Activated gamma-delta T cell treated with Interleukin-2 at 50 U/mL for 16 hours (primary cell): ENCODE results near the gene TRAF3IP1.
"Not testable (repeated sequence)": the region's sequence is repeated elsewhere in the genome, so short reads cannot be mapped to it uniquely, and the experiment has no call there.

Experiments used
- DNase-seq: peaks from one replicate; pipeline ENCODE4 v3.0.0-alpha.2; 2020

The TRAF3IP1 gene

GRCh38 chr2:238431456-238431855 lies 111.1 kb downstream of the TRAF3IP1 start:
- DNase-seq = no peak

GRCh38 chr2:238433300-238433915 lies 113.1 kb downstream of the TRAF3IP1 start:
- no peak for DNase-seq

DNA sequence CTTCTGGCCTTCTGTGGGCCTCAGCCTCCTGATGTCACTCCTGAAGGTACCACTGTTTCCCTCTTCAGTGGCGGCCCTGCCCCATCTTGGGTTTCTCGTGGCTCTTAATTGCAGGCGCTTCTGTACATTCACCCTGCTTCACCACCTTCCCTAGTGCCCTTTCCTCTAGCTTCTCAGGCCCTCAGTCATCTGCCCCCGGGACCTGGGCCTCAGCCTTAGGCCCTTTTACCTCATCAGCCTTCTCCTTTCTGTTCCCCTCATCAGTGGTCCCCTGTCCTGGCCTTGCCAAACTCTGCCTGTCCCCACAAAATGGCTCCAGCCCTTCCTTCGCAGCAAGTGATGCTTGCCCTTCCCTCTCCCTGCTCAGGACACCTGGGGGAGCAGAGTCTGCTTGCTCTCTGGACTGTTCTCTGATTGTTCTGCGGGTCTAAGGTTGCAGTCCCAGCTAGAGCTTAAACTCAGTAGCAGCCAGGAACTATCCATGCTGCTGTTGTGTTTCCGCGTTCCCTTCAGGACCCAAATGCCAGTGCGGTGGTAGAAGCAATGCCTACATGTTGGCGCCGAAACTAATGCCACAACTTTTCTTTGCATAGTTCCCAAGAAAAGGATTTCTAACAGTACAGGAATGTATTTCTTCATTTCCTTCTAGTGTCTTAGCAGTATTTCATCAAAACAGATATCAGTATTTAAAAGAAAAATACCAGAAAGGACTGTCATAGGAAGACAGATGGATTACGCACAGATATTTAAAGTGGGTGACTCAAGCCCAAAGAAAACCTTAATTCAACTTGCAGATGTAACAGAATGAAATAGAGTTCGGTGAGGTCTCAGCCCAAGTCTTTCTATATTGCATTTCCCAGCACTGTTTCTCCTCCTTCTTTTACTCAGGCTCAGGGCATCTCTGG lies 113.9 kb downstream of the TRAF3IP1 start:
- DNase-seq = no peak

DNA sequence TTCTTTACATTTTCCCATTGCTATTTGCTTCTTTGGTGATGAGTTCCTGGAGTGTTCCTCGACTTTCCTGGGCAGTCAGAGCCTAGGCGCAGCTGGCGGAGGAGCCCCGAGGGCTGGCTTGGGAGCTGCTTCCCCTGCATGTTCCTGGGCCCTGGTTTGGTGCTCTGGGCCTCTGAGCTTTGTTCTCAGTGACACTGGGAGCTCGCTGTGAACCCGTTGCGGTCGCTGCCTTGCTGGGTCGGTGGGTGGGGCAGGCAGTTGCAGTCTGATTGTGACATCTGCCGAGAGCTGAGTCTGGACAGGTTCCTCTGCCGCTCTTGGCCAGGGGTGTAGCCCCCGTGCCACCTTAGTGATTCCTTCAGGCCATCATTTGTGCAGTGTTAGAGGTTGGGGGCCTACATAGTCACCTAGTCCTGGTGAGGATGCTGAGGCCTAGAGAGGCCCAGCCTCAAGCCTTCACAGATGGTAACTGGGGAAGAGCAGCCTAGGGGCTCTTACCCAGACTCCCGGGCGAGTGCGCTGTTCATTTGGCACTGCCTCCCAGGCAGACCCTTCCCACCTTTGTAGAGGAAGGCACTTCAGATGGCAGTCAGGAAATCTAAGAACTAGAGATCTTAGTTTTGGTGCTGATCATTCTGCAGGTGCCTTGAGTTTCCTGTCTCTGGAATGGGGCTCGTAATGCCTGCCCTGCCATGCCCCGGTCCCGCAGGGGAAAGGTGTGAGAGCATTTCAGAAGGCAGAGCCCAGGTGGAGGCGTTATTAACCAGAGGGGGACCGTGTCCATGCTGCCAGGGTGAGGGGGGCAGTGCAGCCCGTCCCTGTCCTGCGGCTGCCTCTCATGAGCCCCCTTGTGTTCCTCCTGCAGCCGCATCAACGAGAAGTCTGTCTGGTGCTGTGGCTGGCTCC lies 114.8 kb downstream of the TRAF3IP1 start:
- DNase-seq = no peak

DNA sequence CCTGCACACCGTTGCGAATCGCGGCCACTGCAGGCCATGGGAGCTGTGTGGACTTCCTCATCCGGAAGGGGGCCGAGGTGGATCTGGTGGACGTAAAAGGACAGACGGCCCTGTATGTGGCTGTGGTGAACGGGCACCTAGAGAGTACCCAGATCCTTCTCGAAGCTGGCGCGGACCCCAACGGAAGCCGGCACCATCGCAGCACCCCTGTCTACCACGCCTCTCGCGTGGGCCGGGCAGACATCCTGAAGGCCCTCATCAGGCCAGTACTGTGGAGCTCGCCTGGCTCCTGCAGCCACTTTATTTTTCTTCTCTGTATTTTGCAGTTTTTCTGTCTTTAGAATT lies 115.4 kb downstream of the TRAF3IP1 start:
- no peak for DNase-seq

GRCh38 chr2:238438856-238439849 lies 118.8 kb downstream of the TRAF3IP1 start:
- DNase-seq = no peak

GRCh38 chr2:238439917-238440316 lies 119.6 kb downstream of the TRAF3IP1 start:
- DNase-seq = no peak

DNA sequence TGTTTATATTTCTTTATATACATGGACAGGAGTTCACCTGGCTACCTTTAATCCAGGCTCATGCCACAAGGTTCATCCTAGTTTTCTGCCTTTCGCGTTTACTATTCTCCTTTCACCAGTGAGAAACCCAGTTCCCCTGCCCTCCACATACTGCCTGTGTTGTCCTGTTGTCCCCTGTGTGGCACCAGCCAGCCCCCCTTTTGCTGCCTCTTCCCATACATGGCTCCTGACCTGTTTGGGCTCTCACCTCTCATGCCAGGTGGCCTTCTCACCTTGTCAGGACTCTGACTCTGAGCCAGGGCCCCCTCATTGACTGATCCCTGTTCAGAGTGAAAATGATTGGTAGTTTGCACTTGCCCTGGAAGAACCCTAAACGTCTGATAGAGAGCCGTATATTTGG lies 120.0 kb downstream of the TRAF3IP1 start:
- no peak for DNase-seq

GRCh38 chr2:238440767-238441166 lies 120.4 kb downstream of the TRAF3IP1 start:
- DNase-seq = no peak

DNA sequence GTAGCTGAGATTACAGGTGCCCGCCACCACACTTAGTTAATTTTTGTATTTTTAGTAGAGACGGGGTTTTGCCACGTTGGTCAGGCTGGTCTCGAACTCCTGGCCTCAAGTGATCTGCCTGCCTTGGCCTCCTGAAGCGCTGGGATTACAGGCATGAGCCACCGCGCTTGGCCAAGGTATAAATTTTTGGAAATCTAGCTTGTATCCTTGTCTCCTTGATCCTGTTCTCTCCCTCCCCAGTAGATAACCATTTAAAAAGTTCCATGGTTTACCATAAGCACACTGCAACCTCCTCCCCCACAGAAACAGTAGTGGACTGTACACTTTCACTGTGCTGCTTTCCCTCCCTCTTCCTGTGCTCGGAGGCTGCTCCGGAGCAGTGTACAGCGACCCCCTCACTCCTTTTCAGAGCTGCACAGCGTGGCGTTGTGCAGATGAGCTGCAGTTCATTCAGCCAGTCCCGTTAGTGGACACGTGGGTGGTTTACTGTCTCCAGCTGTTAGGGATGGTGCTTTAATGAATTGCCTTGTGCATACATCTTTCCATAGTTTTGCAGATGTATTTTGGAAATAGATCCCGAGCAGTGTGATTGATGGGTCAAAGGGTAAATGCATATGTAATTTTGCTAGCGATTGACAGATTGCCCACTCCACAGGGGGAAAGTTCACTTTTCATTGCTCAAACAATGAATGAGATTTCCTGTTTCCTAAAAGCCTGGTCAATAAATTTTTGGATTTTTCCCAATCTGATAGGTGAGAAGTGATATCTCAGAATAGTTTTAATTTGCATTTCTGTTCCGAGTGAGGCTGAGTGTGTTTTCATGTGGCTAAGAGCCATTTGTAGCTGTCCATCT lies 121.2 kb downstream of the TRAF3IP1 start:
- no peak for DNase-seq

GRCh38 chr2:238442257-238442656 lies 121.9 kb downstream of the TRAF3IP1 start:
- not testable (repeated sequence) for DNase-seq

- no peak for DNase-seq
Observed at GRCh38 chr2:238444242-238444641, 123.9 kb downstream of the TRAF3IP1 start.

- DNase-seq = no peak
Observed at GRCh38 chr2:238445409-238446190, 125.3 kb downstream of the TRAF3IP1 start.

DNA sequence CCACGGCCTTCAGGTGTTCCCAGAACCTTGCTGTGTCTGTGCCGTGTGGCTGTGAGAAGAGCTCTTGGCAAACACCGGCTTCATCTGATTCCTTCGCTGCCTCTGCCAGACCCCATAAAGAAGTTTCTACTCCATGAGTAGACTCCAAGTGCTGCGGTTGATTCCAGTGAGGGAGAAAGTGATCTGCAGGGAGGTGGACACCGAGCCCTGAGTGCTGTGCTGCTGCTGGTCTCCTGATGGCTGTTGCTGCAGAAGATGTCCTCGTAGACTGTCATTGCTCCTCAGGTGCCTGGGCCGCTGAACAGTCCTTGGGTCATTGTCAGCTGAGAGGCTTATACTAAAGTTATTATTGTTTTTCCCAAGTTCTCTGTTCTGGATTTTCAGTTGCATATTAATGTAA lies 126.1 kb downstream of the TRAF3IP1 start:
- DNase-seq = no peak

- no peak for DNase-seq
Observed at GRCh38 chr2:238448031-238448955, 128.0 kb downstream of the TRAF3IP1 start.

GRCh38 chr2:238449241-238449640 lies 128.9 kb downstream of the TRAF3IP1 start:
- no peak for DNase-seq

- no peak for DNase-seq
Observed at GRCh38 chr2:238449909-238450417, 129.6 kb downstream of the TRAF3IP1 start.

GRCh38 chr2:238450440-238450861 lies 130.1 kb downstream of the TRAF3IP1 start:
- DNase-seq = no peak
